Spleen (tissue), 11 donors: ENCODE data around the gene RIOK2. TPM values are rescaled to one million over a fixed set of nuclear protein-coding genes. Genes with fewer than 3 reads are reported as not detected.

Experiments
- DNase-seq: peaks from one replicate; pipeline ENCODE4 v3.0.0-alpha.2; 2020
- H3K27ac ChIP-seq, 8 donors: fragments of 200-600 bp; sonication (generic) in 7 of 8; 1 replicate in 4 of 8; 2 replicates in 4 of 8; pipeline versions ENCODE4 v1.5.0 to v1.8.0; 2016 to 2021; ENCODE audit warnings: inconsistent platforms in 4 of 8, mild to moderate bottlenecking in 4 of 8, moderate library complexity in 1 of 8
- H3K27me3 ChIP-seq, 7 donors: fragments of 200-600 bp; sonication (generic) in 6 of 7; replicated peaks in 1 of 7; 1 replicate in 4 of 7; 2 replicates in 3 of 7; pipeline versions ENCODE4 v1.5.0 to v1.8.0; 2016 to 2021; ENCODE audit warnings: inconsistent platforms in 3 of 7, mild to moderate bottlenecking in 1 of 7
- H3K36me3 ChIP-seq, 6 donors: fragments of 200-600 bp; sonication (generic) in 5 of 6; 1 replicate in 4 of 6; 2 replicates in 2 of 6; pipeline versions ENCODE4 v1.5.0 to v1.8.0; 2016 to 2021; ENCODE audit warnings: inconsistent platforms in 2 of 6
- H3K4me1 ChIP-seq, 6 donors: fragments of 200-600 bp; sonication (generic) in 5 of 6; 1 replicate in 3 of 6; 2 replicates in 3 of 6; pipeline versions ENCODE4 v1.5.0 to v1.8.0; 2016 to 2021; ENCODE audit warnings: inconsistent platforms in 3 of 6
- H3K4me3 ChIP-seq, 8 donors: fragments of 200-600 bp; sonication (generic) in 7 of 8; 1 replicate in 4 of 8; 2 replicates in 4 of 8; pipeline versions ENCODE4 v1.5.0 to v1.8.0; 2016 to 2021; ENCODE audit warnings: inconsistent platforms in 4 of 8, mild to moderate bottlenecking in 4 of 8, moderate library complexity in 2 of 8
- H3K9me3 ChIP-seq, 8 donors: fragments of 200-600 bp; sonication (generic) in 7 of 8; 1 replicate in 4 of 8; 2 replicates in 4 of 8; pipeline versions ENCODE4 v1.5.0 to v1.8.0; 2016 to 2021; ENCODE audit warnings: inconsistent platforms in 4 of 8
- CTCF ChIP-seq, 11 experiments: fragments of 200-600 bp in 7 of 11; fragments of 450-650 bp in 4 of 11; sonication (generic) in 4 of 11; IDR thresholded peaks in 8 of 11; conservative IDR thresholded peaks in 3 of 11; 1 replicate in 7 of 11; 2 replicates in 4 of 11; pipeline versions ENCODE4 v1.4.0 to v1.8.0; 2016 to 2021; ENCODE audit warnings: antibody characterized with exemption in 11 of 11, inconsistent platforms in 4 of 11, mild to moderate bottlenecking in 1 of 11
- POLR2A ChIP-seq, 3 donors: fragments of 450-650 bp; IDR thresholded peaks; one replicate each; pipeline ENCODE4 v1.5.1; 2017; ENCODE audit warnings: antibody characterized with exemption in 3 of 3, mild to moderate bottlenecking in 1 of 3
- POLR2AphosphoS5 ChIP-seq, 3 donors: sonication (generic); formaldehyde crosslinking; IDR thresholded peaks; one replicate each; pipeline ENCODE4 v1.5.1; 2017; ENCODE audit warnings: antibody characterized with exemption in 3 of 3
- whole genome bisulfite sequencing, 5 donors: extraction: QIAGEN DNeasy Blood & Tissue Kit in 3 of 5; methylation state at CpG; one replicate each; pipeline versions ENCODE4 v1.1.5 to v1.1.7; 2013 to 2018; 5-methylcytosine and 5-hydroxymethylcytosine counted together
- intact Hi-C: fragments of 100-400 bp; cut with DNase I; formaldehyde crosslinking; loops from one replicate; pipeline ENCODE4 v1.15.0; 2023; ENCODE audit warnings: low total_unique reads
- polyA plus RNA-seq, 3 donors: library from polyadenylated mRNA; stranded (reverse); fragments of 200-250 nt; gene quantifications; one replicate each; pipeline ENCODE4 v1.2.1, GENCODE V29; 2013
- total RNA-seq, 7 donors: library from RNA; depleted of rRNA in 3 of 7; stranded (reverse); fragments of >200 nt in 3 of 7; fragmentation: NEBNext Ultra II Directional in 4 of 7; extraction: Animal tissue kit (Norgen Biotek cat#: 25700) in 4 of 7; gene quantifications; one replicate each; pipeline versions ENCODE4 v1.1.0 to v1.2.1, GENCODE V29; 2016 to 2021
- donor health status: healthy with polysubstance abuse.
- donor health status: DM: no; HTN: no; CAD: no; lungs with moderate emphysema.
- donor health status: DM: no; HTN: no; CAD: no.
- donor health status: Bipolar disorder and iron deficiency.
- donor health status: healthy.
- donor health status: DM: no; HTN: no; CAD: no.
- donor health status: DM: yes; HTN: yes; CAD: no.

The RIOK2 gene
- total and polyA plus RNA-seq, 10 donors: 8.5 to 30.0 (median 16.7) TPM

DNA sequence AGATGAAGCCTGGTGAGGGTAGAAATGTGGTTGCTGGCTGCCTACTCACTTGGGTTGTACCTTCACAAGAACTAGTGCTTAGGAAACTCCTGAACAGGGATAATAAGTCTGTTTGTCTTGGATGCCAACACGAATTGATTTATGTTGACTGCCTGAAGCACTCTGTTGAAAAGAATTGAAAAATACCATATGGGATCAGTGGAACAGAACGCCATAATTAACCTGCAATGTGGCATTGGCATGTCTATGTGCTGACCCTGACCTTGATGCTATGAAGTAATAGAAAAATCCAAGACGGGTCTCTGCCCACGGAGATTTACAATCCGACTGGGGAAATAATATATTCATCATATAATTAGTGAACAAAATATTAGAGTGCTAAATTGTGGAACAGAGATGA, 51.1 kb downstream of the RIOK2 start:
- Histone ChIP-seq H3K27ac (no peak overlapping the region), H3K9me3 (no peaks in the 10 kb centered on the region), H3K4me3 (no peak overlapping the region), H3K27me3 (no peaks in the 10 kb centered on the region), H3K4me1 (no peaks in the 10 kb centered on the region), H3K36me3 (no peaks in the 10 kb centered on the region)
- 67 to 78% (median 73%) methylated on average over 5 of the region's 5 CpGs for WGBS, 5 donors
- intact Hi-C loops: no loop called here
- DNase-seq: no peak
- TF ChIP-seq CTCF (IDR thresholded peaks at IDR 0.05 in 8 of 11, conservative IDR thresholded peaks at IDR 0.05 in 3 of 11) (no peak), POLR2A (IDR thresholded peaks at IDR 0.05) (no peak), POLR2AphosphoS5 (IDR thresholded peaks at IDR 0.05) (no peak)

DNA sequence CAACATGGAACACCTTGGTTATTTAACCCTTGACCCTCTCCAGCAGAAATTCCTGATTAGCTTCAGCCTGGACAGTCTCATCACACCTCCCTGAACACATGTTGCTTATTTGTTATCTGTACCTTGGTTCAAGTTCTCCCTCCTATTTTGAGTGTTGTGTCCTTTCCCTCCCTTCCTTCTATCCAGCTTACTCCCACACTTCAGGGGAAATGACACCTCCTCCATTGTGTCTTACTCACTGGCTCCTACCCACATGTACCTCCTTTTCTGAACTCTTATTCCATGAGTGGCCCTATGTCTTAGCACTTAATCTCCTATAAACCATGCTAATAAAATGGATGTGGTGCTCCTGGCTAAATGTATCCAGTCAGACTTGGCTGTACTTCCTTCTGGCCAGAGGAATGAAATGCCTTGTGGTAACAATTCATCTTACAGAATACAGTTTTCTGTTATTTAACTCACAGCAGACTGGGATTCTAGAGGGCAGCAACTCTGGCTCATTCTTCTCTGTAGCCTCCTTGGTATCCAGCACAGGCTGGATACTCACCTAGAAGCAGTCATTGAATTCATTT, 51.8 kb downstream of the RIOK2 start:
- intact Hi-C loops: no loop called here
- H3K9me3 ChIP-seq: no peaks in the 10 kb centered on the region
- no peaks in the 10 kb centered on the region for H3K4me1 ChIP-seq
- no peaks in the 10 kb centered on the region for H3K36me3 ChIP-seq
- no peak overlapping the region for H3K27ac ChIP-seq
- no peaks in the 10 kb centered on the region for H3K27me3 ChIP-seq
- DNase-seq: no peak
- no peak overlapping the region for H3K4me3 ChIP-seq
- TF ChIP-seq POLR2A (IDR thresholded peaks at IDR 0.05) (no peak), CTCF (IDR thresholded peaks at IDR 0.05 in 8 of 11, conservative IDR thresholded peaks at IDR 0.05 in 3 of 11) (no peak), POLR2AphosphoS5 (IDR thresholded peaks at IDR 0.05) (no peak)

GRCh38 chr5:97127727-97128126, 55.3 kb downstream of the RIOK2 start:
- H3K4me1 ChIP-seq: no peaks in the 10 kb centered on the region

More at GRCh38 chr5:97127727-97128126, 55.3 kb downstream of the RIOK2 start:
- intact Hi-C loops: no loop called here
- no peak for DNase-seq
- no peak overlapping the region for H3K27ac ChIP-seq
- TF ChIP-seq POLR2A (IDR thresholded peaks at IDR 0.05): no peak
- no peak for TF ChIP-seq POLR2AphosphoS5 (IDR thresholded peaks at IDR 0.05)
- TF ChIP-seq CTCF (IDR thresholded peaks at IDR 0.05 in 8 of 11, conservative IDR thresholded peaks at IDR 0.05 in 3 of 11): no peak
- no peaks in the 10 kb centered on the region for H3K27me3 ChIP-seq
- no peak overlapping the region for H3K4me3 ChIP-seq
- WGBS, 5 donors: 86 to 100% (median 98%) methylated on average over 1 of the region's 1 CpG
- no peaks in the 10 kb centered on the region for H3K36me3 ChIP-seq
- no peaks in the 10 kb centered on the region for H3K9me3 ChIP-seq
